ENCODE measurements around the gene GTF2H2C. TPM values are rescaled to one million over a fixed set of nuclear protein-coding genes. Genes with fewer than 3 reads are reported as not detected.

GTF2H2C gene
- total and polyA plus RNA-seq, 2 of the 4 experiments (the other 2 are of a cell fraction): 16.9 to 32.8 TPM

DNA sequence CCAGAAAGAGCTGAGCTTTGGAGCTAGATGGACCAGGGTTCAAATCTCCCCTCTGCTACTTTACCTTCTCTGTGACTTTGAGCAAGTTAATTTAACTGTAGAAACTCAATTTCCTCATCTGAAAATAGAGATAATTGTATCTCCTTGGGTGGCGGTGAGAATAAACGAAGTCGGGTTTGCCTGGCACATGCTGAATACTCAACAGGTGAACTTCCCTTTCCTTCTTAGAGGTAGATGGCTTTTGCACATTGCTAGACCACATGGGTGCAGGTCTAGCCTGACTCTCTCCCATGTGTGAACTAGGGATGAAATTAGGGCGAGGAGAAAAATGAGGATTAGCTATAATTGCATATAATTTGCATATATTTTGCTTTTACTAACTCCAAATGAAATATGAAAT, 31.4 kb upstream of the GTF2H2C start:
- no peaks in the 10 kb centered on the region for H3K4me1 ChIP-seq (ENCODE audit: control insufficient read depth, insufficient read depth, low read length)
- H3K4me2 ChIP-seq (ENCODE audit: low read depth, low read length): no peak overlapping the region
- no peak overlapping the region for H2AK9ac ChIP-seq (replicated peaks; ENCODE audit: low read depth, low read length, poor library complexity)
- no peak overlapping the region for H3K14ac ChIP-seq (replicated peaks; ENCODE audit: low read depth, low read length)
- no peak overlapping the region for H2BK15ac ChIP-seq (ENCODE audit: low read depth, low read length)
- no peak overlapping the region for H2AK5ac ChIP-seq (ENCODE audit: low read depth, low read length)
- ATAC-seq (ENCODE audit: low read depth): no peak
- no peak overlapping the region for H3K27ac ChIP-seq (ENCODE audit: insufficient read depth, low read length)
- intact Hi-C loops (cut with micrococcal nuclease): no loop called here
- H2BK120ac ChIP-seq (ENCODE audit: low read depth, low read length): no peak overlapping the region
- H3K23ac ChIP-seq (ENCODE audit: low read depth, low read length): no peak overlapping the region
- H3K79me1 ChIP-seq (ENCODE audit: low read depth in 1 of 2, low read length in 2 of 2): no peaks in the 10 kb centered on the region
- ChIA-PET CTCF (no interaction called here), POLR2A (ENCODE audit: unreplicated experiment) (no interaction called here)
- no peak for DNase-seq
- WGBS, 2 experiments (ENCODE audit: extremely low coverage in 2 of 2, insufficient read length in 1 of 2): no CpG with 5 or more reads among the region's 4 CpGs
- H3K4me3 ChIP-seq (ENCODE audit: insufficient read depth, low read depth, low read length): no peak overlapping the region
- in situ Hi-C loops (cut with MboI; ENCODE audit: low sequenced_read_pairs): no loop called here
- H2AFZ ChIP-seq (replicated peaks; ENCODE audit: low read length, poor library complexity): no peak overlapping the region
- no peak overlapping the region for H4K8ac ChIP-seq (ENCODE audit: low read depth in 2 of 2, low read length in 2 of 2)
- dilution Hi-C loops (cut with HindIII; ENCODE audit: low sequenced_read_pairs, unreplicated experiment): no loop called here
- no peaks in the 10 kb centered on the region for H4K20me1 ChIP-seq (ENCODE audit: insufficient read depth, low read length)
- no peak overlapping the region for H3K4ac ChIP-seq (ENCODE audit: low read depth, low read length)
- H4K5ac ChIP-seq (ENCODE audit: low read depth, low read length): no peak overlapping the region
- no peak overlapping the region for H4K91ac ChIP-seq (ENCODE audit: insufficient read depth, low read depth, low read length)
- H2BK20ac ChIP-seq (ENCODE audit: low read depth, low read length): no peak overlapping the region
- H3K9me3 ChIP-seq (ENCODE audit: control insufficient read depth, insufficient read depth, low read length): no peaks in the 10 kb centered on the region
- BruUV-seq (replicated peaks): no TSS peak
- H3K36me3 ChIP-seq (ENCODE audit: control insufficient read depth, insufficient read depth, low read length): no peaks in the 10 kb centered on the region
- H3K9ac ChIP-seq (ENCODE audit: low read depth, low read length): no peak overlapping the region
- TF ChIP-seq MAFK (IDR thresholded peaks at IDR 0.05; ENCODE audit: low read depth, low read length) (no peak), MAZ (IDR thresholded peaks at IDR 0.05; ENCODE audit: borderline replicate concordance, low read depth, low read length) (no peak), FOS (IDR thresholded peaks at IDR 0.05; ENCODE audit: low read depth, low read length) (no peak), RCOR1 (IDR thresholded peaks at IDR 0.05; ENCODE audit: insufficient replicate concordance, low read length) (no peak), POLR2A (IDR thresholded peaks at IDR 0.05; ENCODE audit: low read depth, low read length) (no peak), NFE2L2 (IDR thresholded peaks at IDR 0.05; ENCODE audit: low read depth, low read length) (no peak), BHLHE40 (IDR thresholded peaks at IDR 0.05; ENCODE audit: low read depth, low read length) (no peak), CHD1 (IDR thresholded peaks at IDR 0.05; ENCODE audit: low read depth, low read length) (no peak), MXI1 (IDR thresholded peaks at IDR 0.05; ENCODE audit: borderline replicate concordance, low read depth, low read length) (no peak), RFX5 (IDR thresholded peaks at IDR 0.05; ENCODE audit: low read depth, low read length) (no peak), SMC3 (IDR thresholded peaks at IDR 0.05; ENCODE audit: low read depth, low read length) (no peak), RAD21 (IDR thresholded peaks at IDR 0.05; ENCODE audit: low read length) (no peak), CEBPB (IDR thresholded peaks at IDR 0.05; ENCODE audit: low read depth, low read length) (no peak)
- TF ChIP-seq, protein P1, sequence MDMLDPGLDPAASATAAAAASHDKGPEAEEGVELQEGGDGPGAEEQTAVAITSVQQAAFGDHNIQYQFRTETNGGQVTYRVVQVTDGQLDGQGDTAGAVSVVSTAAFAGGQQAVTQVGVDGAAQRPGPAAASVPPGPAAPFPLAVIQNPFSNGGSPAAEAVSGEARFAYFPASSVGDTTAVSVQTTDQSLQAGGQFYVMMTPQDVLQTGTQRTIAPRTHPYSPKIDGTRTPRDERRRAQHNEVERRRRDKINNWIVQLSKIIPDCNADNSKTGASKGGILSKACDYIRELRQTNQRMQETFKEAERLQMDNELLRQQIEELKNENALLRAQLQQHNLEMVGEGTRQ (IDR thresholded peaks at IDR 0.05; ENCODE audit: low read depth, low read length): no peak
- TF ChIP-seq, protein P2, sequence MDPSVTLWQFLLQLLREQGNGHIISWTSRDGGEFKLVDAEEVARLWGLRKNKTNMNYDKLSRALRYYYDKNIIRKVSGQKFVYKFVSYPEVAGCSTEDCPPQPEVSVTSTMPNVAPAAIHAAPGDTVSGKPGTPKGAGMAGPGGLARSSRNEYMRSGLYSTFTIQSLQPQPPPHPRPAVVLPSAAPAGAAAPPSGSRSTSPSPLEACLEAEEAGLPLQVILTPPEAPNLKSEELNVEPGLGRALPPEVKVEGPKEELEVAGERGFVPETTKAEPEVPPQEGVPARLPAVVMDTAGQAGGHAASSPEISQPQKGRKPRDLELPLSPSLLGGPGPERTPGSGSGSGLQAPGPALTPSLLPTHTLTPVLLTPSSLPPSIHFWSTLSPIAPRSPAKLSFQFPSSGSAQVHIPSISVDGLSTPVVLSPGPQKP (IDR thresholded peaks at IDR 0.05; ENCODE audit: borderline replicate concordance, low read depth, low read length): no peak
- TF ChIP-seq, protein P3, sequence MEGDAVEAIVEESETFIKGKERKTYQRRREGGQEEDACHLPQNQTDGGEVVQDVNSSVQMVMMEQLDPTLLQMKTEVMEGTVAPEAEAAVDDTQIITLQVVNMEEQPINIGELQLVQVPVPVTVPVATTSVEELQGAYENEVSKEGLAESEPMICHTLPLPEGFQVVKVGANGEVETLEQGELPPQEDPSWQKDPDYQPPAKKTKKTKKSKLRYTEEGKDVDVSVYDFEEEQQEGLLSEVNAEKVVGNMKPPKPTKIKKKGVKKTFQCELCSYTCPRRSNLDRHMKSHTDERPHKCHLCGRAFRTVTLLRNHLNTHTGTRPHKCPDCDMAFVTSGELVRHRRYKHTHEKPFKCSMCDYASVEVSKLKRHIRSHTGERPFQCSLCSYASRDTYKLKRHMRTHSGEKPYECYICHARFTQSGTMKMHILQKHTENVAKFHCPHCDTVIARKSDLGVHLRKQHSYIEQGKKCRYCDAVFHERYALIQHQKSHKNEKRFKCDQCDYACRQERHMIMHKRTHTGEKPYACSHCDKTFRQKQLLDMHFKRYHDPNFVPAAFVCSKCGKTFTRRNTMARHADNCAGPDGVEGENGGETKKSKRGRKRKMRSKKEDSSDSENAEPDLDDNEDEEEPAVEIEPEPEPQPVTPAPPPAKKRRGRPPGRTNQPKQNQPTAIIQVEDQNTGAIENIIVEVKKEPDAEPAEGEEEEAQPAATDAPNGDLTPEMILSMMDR (conservative IDR thresholded peaks at IDR 0.05; ENCODE audit: low read depth, low read length): no peak
- no peak overlapping the region for H3K56ac ChIP-seq (ENCODE audit: extremely low read depth, insufficient read depth, low read length)
- no peak overlapping the region for H2BK5ac ChIP-seq (ENCODE audit: low read depth, low read length, poor library complexity, severe bottlenecking)
- H3K18ac ChIP-seq (ENCODE audit: low read depth, low read length): no peak overlapping the region
- no peaks in the 10 kb centered on the region for H3K9me1 ChIP-seq (ENCODE audit: insufficient read depth, low read length)
- peaks cover 25% of the 10 kb centered on the region for H3K27me3 ChIP-seq (ENCODE audit: control insufficient read depth, insufficient read depth, low read length)

All from IMR-90 (cell line).